ENCODE measurements around the gene ANGEL1. TPM values are rescaled to one million over a fixed set of nuclear protein-coding genes. Genes with fewer than 3 reads are reported as not detected.

The ANGEL1 gene
- total and polyA plus RNA-seq, 9 of the 15 experiments (the other 6 are each of a cell fraction or from before 2014, with no cell fraction given): 2.1 to 22.2 (median 7.3) TPM

DNA sequence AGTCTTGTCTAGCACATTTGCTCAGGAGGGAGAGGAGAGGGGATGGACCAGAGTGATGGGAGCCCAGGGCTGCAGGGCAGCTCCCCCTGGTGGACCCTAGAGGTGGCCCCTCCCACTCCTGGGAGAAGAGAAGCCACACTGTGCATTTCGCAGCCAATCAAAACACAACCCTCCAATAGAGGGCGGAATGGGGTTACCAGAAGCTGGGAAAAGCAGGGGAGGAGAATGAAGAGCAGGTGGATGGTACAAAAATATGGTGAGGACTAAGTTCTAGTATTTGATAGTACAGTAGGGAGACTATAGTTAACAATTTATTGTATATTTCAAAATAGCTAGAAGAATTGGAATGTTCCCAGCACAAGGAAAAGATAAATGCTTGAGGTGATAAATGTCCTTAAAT is 27.8 kb downstream of the ANGEL1 start (continued):
- TF ChIP-seq, protein P1, sequence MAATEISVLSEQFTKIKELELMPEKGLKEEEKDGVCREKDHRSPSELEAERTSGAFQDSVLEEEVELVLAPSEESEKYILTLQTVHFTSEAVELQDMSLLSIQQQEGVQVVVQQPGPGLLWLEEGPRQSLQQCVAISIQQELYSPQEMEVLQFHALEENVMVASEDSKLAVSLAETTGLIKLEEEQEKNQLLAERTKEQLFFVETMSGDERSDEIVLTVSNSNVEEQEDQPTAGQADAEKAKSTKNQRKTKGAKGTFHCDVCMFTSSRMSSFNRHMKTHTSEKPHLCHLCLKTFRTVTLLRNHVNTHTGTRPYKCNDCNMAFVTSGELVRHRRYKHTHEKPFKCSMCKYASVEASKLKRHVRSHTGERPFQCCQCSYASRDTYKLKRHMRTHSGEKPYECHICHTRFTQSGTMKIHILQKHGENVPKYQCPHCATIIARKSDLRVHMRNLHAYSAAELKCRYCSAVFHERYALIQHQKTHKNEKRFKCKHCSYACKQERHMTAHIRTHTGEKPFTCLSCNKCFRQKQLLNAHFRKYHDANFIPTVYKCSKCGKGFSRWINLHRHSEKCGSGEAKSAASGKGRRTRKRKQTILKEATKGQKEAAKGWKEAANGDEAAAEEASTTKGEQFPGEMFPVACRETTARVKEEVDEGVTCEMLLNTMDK (IDR thresholded peaks at IDR 0.05; ENCODE audit: borderline replicate concordance, insufficient read depth, low read depth, low read length, poor library complexity, severe bottlenecking): peak; percentile 57
- peak; percentile 67 for TF ChIP-seq JUND (IDR thresholded peaks at IDR 0.05; ENCODE audit: borderline replicate concordance, low read depth, low read length)
- TF ChIP-seq JUND (tag; IDR thresholded peaks at IDR 0.05; ENCODE audit: borderline replicate concordance, low read depth, low read length): no peak; the same call in 2 of the 3 replicates
- no peak for TF ChIP-seq SMARCA4 (IDR thresholded peaks at IDR 0.05)
- TF ChIP-seq, protein P2, sequence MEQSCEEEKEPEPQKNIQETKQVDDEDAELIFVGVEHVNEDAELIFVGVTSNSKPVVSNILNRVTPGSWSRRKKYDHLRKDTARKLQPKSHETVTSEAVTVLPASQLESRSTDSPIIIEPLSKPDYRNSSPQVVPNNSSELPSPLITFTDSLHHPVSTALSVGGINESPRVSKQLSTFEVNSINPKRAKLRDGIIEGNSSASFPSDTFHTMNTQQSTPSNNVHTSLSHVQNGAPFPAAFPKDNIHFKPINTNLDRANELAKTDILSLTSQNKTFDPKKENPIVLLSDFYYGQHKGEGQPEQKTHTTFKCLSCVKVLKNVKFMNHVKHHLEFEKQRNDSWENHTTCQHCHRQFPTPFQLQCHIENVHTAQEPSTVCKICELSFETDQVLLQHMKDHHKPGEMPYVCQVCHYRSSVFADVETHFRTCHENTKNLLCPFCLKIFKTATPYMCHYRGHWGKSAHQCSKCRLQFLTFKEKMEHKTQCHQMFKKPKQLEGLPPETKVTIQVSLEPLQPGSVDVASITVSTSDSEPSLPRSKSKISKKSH (CRISPR knock-in tag; IDR thresholded peaks at IDR 0.05): no peak
- no peak for TF ChIP-seq MEF2D (tag; conservative IDR thresholded peaks at IDR 0.05; ENCODE audit: low read depth)
- TF ChIP-seq, protein P3, sequence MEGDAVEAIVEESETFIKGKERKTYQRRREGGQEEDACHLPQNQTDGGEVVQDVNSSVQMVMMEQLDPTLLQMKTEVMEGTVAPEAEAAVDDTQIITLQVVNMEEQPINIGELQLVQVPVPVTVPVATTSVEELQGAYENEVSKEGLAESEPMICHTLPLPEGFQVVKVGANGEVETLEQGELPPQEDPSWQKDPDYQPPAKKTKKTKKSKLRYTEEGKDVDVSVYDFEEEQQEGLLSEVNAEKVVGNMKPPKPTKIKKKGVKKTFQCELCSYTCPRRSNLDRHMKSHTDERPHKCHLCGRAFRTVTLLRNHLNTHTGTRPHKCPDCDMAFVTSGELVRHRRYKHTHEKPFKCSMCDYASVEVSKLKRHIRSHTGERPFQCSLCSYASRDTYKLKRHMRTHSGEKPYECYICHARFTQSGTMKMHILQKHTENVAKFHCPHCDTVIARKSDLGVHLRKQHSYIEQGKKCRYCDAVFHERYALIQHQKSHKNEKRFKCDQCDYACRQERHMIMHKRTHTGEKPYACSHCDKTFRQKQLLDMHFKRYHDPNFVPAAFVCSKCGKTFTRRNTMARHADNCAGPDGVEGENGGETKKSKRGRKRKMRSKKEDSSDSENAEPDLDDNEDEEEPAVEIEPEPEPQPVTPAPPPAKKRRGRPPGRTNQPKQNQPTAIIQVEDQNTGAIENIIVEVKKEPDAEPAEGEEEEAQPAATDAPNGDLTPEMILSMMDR (IDR thresholded peaks at IDR 0.05 in 2 of 3, conservative IDR thresholded peaks at IDR 0.05 in 1 of 3; ENCODE audit: insufficient read depth in 2 of 3, low read depth in 1 of 3, low read length in 3 of 3): peak; percentile 93 to 97 (median 97)
- no peak for TF ChIP-seq ZZZ3 (IDR thresholded peaks at IDR 0.05)
- TF ChIP-seq CC2D1A (IDR thresholded peaks at IDR 0.05): peak; percentile 75
- TF ChIP-seq, protein P4, sequence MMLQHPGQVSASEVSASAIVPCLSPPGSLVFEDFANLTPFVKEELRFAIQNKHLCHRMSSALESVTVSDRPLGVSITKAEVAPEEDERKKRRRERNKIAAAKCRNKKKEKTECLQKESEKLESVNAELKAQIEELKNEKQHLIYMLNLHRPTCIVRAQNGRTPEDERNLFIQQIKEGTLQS (IDR thresholded peaks at IDR 0.05): no peak
- TF ChIP-seq, protein P4 (CRISPR knock-in tag; conservative IDR thresholded peaks at IDR 0.05): no peak
- TF ChIP-seq PPARD (CRISPR knock-in tag; IDR thresholded peaks at IDR 0.05): no peak
- peak; percentile 67 for TF ChIP-seq RB1 (IDR thresholded peaks at IDR 0.05; ENCODE audit: low read depth)
- TF ChIP-seq POLR2A (conservative IDR thresholded peaks at IDR 0.05): no peak
- TF ChIP-seq ILK (tag; IDR thresholded peaks at IDR 0.05; ENCODE audit: borderline replicate concordance, low read depth): no peak
- TF ChIP-seq, protein P5, sequence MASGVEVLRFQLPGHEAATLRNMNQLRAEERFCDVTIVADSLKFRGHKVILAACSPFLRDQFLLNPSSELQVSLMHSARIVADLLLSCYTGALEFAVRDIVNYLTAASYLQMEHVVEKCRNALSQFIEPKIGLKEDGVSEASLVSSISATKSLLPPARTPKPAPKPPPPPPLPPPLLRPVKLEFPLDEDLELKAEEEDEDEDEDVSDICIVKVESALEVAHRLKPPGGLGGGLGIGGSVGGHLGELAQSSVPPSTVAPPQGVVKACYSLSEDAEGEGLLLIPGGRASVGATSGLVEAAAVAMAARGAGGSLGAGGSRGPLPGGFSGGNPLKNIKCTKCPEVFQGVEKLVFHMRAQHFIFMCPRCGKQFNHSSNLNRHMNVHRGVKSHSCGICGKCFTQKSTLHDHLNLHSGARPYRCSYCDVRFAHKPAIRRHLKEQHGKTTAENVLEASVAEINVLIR (CRISPR knock-in tag; IDR thresholded peaks at IDR 0.05): no peak
- TF ChIP-seq, protein P6, sequence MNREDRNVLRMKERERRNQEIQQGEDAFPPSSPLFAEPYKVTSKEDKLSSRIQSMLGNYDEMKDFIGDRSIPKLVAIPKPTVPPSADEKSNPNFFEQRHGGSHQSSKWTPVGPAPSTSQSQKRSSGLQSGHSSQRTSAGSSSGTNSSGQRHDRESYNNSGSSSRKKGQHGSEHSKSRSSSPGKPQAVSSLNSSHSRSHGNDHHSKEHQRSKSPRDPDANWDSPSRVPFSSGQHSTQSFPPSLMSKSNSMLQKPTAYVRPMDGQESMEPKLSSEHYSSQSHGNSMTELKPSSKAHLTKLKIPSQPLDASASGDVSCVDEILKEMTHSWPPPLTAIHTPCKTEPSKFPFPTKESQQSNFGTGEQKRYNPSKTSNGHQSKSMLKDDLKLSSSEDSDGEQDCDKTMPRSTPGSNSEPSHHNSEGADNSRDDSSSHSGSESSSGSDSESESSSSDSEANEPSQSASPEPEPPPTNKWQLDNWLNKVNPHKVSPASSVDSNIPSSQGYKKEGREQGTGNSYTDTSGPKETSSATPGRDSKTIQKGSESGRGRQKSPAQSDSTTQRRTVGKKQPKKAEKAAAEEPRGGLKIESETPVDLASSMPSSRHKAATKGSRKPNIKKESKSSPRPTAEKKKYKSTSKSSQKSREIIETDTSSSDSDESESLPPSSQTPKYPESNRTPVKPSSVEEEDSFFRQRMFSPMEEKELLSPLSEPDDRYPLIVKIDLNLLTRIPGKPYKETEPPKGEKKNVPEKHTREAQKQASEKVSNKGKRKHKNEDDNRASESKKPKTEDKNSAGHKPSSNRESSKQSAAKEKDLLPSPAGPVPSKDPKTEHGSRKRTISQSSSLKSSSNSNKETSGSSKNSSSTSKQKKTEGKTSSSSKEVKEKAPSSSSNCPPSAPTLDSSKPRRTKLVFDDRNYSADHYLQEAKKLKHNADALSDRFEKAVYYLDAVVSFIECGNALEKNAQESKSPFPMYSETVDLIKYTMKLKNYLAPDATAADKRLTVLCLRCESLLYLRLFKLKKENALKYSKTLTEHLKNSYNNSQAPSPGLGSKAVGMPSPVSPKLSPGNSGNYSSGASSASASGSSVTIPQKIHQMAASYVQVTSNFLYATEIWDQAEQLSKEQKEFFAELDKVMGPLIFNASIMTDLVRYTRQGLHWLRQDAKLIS (CRISPR knock-in tag; IDR thresholded peaks at IDR 0.05): no peak

Data from K562 (cell line).